HG03045 (cell line): Measurements from ENCODE around the gene TFAP2E.

Source experiments
- ATAC-seq: cut with Tn5 transposase; IDR thresholded peaks from one replicate; pipeline ENCODE4 v1.9.1; 2021; ENCODE audit warnings: mild to moderate bottlenecking, moderate library complexity; ENCODE audit not compliant: unreplicated experiment

Gene TFAP2E

DNA sequence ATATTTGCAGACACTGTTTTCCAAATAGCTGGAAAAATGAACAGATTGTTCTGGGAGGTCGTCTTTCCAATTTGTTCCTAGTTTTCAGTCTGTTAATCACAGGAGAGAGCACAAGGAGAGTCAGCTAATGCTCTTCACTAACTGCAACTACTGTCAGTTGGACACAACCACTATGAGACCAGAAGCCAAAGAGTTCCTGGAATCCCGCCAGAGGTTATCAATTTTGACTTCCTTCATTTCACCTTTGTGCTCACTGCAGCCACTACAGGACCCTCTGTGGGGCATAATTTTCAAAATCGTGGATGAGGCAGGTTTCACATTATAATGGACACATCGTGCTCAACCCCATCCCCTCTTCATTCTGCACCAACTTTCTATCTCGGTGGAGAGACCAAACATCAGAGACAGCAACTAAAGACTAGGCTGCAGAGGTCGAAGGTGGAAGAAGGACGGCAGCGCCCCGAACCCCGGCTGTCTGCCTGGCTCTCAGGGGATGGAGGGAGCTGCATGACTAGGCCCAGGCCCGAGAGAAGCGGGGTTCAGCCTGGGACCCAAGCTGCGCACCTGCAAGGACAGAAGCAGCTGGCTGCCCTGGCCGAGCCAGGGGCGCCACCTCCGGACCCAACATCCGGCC is 16.5 kb upstream of the TFAP2E start:
- no peak for ATAC-seq

DNA sequence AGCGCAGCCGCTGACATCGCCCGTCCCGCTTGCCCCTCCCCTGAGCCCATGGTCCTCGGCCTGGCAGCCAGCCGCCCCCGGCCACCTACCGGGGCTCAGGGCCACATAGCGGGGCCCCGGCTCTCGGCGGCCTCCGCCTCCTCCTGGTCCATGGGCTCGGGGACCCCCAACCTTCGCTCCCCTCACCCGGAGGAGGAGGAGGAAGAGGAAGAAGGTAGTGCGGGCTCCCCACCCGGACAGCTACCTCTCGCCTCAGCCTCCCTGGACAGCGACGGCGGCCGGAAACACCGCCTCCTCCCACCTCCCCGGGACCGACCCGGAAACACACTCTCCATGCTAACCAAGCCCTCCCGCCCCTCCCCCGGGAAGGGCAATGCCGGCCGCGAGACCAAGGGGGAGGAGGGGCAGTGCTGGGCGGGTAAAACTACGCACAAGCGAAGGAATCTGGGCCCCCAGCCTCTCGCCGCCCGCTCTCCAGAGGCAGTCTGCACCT is 15.9 kb upstream of the TFAP2E start, which contains the start of gene KIAA0319L:
TSS of gene KIAA0319L (minus strand) at position 286 of the 493 bp plus-strand sequence. CDS start 2,912 bp downstream, outside the sequence.
- peak; percentile 79 for ATAC-seq

- peak; percentile 84 for ATAC-seq
Measured at GRCh38 chr1:35557611-35558373, 15.3 kb upstream of the TFAP2E start, which contains the start of gene NCDN. Gene NCDN, plus strand, starts transcription at chr1:35557799. Its CDS starts 392 bp downstream, at chr1:35558191.

GRCh38 chr1:35558374-35559316 is 14.5 kb upstream of the TFAP2E start:
- ATAC-seq = no peak

DNA sequence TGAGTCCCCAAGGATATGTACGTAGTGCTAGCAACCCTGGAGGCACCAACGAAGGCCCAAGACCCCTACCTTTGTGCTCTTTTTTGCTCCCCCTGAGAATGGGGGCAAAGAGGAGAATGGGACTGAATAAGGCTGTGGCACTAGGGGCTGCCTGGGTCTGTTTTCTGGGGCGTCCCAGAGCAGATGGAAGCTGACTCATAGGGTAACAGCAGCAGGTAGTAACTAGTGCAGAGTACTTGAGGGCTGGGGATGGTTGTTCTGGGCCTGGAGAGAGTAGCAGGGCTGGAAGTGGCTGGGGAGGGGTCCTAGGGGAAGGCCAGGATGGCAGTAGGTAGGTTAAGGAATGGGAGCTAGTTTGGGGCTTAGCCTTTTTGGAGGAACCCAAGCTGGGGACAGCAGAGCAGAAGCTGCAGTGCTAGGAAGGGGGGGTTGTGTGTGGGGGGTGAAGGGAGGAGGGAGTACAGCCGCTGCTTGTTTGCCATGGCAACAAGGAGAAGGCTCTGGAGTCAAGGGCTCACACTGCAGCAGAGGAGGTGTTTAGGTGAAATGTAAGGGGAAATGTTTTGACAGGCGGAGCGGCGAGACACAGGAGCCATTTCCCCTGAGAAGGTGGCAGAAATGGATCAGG is 13.7 kb upstream of the TFAP2E start:
- ATAC-seq = no peak

GRCh38 chr1:35560256-35561225 is 12.6 kb upstream of the TFAP2E start:
- no peak for ATAC-seq

DNA sequence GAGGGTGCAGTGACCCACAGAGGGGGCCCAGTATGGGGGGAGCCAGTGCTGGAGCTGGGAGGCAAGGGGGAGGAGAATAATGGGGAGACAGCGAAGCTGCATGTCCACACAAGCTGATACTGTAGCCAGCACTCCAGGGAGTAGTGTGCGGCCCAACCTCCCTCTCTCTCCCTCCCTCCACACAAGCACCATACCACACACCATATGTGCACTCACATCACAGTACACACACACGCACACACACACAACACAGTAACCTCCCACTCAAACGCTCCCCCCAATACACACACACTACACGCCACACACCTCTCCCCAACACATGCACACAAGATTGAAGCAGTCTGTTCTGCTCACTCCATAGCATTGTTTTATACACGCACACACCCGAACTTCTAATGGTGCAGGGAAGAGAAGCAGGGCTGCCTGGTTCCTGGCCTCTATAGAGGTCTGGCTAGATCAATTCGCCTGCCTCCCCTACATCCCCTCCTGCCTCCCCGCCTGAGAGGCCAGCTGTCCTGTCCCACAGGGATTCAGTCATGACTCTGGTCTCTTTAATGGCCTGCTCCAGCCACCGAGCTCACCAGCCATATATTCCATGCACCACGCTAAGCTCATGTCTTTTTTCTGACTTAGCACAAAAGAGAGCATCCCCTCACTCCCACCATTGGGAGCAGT is 11.7 kb upstream of the TFAP2E start:
- ATAC-seq = no peak

DNA sequence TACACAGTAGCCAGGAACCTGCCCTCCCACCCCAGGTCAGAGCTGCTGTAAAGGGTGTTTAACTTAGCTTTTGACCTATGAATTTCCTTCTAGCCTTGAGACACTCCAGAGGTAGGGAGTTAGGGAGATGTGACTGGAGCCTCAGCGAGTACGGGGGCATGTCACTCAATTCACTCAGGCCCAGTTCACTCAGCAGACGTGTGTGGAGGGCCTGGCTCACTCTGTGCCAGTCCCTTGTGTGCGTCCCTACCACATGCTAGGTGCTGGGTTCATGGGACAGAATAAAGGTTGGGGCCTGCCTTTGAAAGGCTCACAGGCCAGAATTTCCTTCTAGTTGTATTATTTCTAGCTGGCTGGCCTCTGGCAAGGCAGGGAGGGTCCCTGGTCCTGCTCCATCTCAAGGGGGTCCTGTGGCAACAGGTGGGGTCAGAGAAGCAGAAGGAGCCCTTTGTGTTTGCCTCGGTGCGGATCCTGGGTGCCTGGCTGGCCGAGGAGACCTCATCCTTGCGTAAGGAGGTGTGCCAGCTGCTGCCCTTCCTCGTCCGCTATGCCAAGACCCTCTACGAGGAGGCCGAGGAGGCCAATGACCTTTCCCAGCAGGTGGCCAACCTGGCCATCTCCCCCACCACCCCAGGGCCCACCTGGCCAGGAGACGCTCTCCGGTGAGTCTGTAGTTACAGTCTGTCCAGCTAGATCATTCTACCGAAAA is 11.0 kb upstream of the TFAP2E start:
- no peak for ATAC-seq

DNA sequence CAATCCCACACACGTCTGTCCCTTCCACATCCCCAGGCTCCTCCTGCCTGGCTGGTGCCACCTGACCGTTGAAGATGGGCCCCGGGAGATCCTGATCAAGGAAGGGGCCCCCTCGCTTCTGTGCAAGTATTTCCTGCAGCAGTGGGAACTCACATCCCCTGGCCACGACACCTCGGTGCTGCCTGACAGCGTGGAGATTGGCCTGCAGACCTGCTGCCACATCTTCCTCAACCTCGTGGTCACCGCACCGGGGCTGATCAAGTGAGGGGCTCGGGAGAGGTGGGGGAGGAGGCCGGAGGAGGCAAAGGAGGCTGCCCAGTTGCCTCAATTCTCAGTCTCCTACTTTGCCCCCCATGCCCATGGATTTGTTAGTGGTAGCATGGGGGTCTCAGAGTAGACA is 9.9 kb upstream of the TFAP2E start:
- no peak for ATAC-seq

DNA sequence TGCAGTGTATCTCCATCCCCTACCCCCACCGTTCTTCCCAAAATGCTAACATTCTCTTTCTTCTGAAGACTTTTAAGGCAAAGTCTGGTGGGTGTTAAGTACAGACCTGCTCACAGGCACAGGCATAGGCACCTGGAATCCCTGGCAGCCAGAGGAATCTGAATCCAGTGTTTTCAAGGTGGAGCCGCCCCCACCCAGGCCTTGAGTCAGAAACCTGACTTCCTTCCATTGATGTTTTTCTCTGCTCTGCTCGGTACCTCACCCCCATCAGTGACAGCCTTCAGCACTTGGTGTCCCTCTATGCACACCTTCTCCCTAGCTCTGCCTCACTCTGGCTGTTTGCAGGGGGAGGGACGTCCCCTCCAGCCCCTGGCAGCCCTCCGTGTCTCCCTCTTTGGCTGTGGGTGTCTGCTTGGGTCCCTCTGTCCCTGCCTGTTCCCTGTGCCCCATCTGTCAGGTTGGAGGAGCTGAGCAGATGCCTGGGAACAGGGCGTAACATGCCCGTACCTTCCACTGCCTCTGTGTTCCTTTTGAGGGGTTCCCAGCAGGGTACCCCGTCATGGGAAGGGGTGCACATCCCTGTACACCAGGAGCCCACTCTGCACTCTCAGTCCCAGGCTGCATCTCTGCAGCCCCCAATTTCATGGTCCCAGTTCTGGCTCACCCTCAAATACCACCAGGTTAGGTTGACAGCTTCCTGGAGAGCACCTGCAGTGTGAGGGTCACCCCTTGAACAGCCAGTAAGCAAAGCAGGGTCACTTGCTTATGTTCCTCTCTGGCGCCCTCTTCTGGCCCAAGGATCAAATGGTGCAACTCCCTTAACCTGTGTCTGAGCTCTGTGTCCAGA is 8.9 kb upstream of the TFAP2E start:
- no peak for ATAC-seq

- ATAC-seq = no peak
Measured at GRCh38 chr1:35564884-35565741, 8.0 kb upstream of the TFAP2E start.

- no peak for ATAC-seq
Measured at GRCh38 chr1:35565742-35566133, 7.4 kb upstream of the TFAP2E start.

GRCh38 chr1:35567947-35568558 is 5.1 kb upstream of the TFAP2E start:
- no peak for ATAC-seq

- ATAC-seq = no peak
Measured at GRCh38 chr1:35568975-35569395, 4.1 kb upstream of the TFAP2E start.

DNA sequence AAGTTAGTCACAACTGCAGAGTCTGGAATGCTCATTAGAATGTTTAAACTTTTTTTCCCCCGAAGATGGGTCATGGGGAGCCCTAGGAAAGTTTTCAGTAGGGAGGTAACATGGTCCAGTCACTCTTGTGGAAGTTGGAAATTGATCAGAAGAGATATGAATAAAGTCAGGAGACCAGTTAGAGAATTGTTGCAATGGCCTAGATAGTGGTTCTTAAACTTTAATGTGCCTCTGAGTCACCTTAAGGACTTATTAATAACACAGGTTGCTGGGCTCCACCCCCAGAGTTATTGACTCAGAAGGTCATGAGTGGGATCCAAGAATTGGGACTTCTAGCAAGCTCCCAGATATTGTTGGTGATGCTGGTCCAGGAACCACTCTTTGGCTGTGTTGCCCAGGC is 3.2 kb upstream of the TFAP2E start:
- ATAC-seq = no peak

DNA sequence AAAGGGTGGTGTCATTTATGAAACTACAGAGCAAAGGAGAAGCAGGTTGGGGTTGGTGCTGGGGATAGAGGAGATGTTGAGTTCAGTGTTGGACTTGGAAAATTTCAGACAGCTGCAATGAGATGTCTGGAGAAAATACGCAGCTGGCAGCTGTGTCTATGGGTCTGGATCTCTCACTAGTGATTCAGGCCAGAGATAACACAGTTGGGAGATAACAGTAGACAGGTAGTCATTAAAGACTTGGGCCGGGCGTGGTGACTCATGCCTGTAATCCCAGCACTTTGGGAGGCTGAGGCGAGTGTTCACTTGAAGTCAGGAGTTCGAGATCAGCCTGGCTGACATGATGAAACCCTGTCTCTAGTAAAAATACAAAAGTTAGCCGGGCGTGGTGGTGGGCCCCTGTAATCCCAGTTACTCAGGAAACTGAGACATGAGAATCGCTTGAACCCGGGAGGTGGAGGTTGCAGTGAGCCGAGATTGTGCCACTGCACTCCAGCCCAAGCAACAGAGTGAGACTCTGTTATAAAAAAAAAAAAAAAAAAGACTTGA is 2.5 kb upstream of the TFAP2E start:
- no peak for ATAC-seq
